Skeletal muscle tissue (tissue), 4 donors: Measurements from ENCODE around the gene C10orf71. TPM values are rescaled to one million over a fixed set of nuclear protein-coding genes. Genes with fewer than 3 reads are reported as not detected.
A peak's percentile ranks its signal among the peaks of the same experiment; 100 is the strongest.

Experiments used
- H3K27ac ChIP-seq: one replicate; pipeline ENCODE4 v1.7.0; 2013; ENCODE audit warnings: mild to moderate bottlenecking, low read depth, low read length, inconsistent platforms
- H3K27me3 ChIP-seq, 3 donors: one replicate each; pipeline ENCODE4 v1.7.0; 2013; ENCODE audit warnings: low read length in 3 of 3; ENCODE audit not compliant: control insufficient read depth in 3 of 3, insufficient read depth in 3 of 3
- H3K36me3 ChIP-seq, 3 donors: one replicate each; pipeline ENCODE4 v1.7.0; 2013; ENCODE audit warnings: low read length in 3 of 3; ENCODE audit not compliant: control insufficient read depth in 3 of 3, insufficient read depth in 3 of 3
- H3K4me1 ChIP-seq, 3 donors: one replicate each; pipeline ENCODE4 v1.7.0; 2013; ENCODE audit warnings: low read length in 3 of 3, mild to moderate bottlenecking in 3 of 3; ENCODE audit not compliant: control insufficient read depth in 3 of 3, insufficient read depth in 3 of 3
- H3K4me3 ChIP-seq, 3 donors: one replicate each; pipeline ENCODE4 v1.7.0; 2013; ENCODE audit warnings: low read length in 3 of 3
- H3K9ac ChIP-seq, 3 donors: one replicate each; pipeline ENCODE4 v1.7.0; 2013; ENCODE audit warnings: low read length in 3 of 3, mild to moderate bottlenecking in 3 of 3, moderate library complexity in 2 of 3, low read depth in 1 of 3
- H3K9me3 ChIP-seq, 3 donors: one replicate each; pipeline ENCODE4 v1.7.0; 2013; ENCODE audit warnings: low read length in 3 of 3; ENCODE audit not compliant: control insufficient read depth in 3 of 3
- total RNA-seq: library from RNA; depleted of rRNA; stranded (reverse); fragments of >200 nt; gene quantifications from one replicate; pipeline ENCODE4 v1.2.3, GENCODE V29; 2014
- donor health status: Osteomylitis.

The C10orf71 gene
- total RNA-seq, 1 donor from 2014 or later = 4.7 TPM

DNA sequence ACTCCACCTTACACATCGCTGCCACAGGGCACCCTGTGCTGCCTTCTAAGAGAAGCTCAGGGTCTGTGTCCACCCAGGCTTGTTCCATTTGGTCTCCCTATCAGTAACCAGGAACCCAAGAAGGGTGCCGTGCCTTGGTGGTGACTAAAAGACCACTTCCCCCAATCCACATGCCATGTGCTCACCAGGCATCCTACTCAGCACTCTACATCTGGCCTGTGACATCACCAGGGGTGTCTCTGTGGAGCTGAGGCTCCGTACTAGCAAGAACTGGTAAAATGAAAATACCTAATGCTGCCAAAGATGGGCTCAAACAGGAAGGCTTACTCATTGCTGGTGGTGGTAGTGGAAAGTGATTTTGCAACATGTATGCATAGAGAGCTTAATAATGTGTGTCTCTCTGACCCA lies 19.0 kb upstream of the C10orf71 start:
- Histone ChIP-seq H3K4me1 (peaks cover 56 to 82% (median 79%) of the 10 kb centered on the region in 3 donors), H3K36me3 (no peaks in the 10 kb centered on the region), H3K27me3 (no peaks in the 10 kb centered on the region), H3K27ac (peak overlapping the region; percentile 94), H3K4me3 (peak overlapping the region in 2 of 3 donors; percentile 2 to 9), H3K9ac (peak overlapping the region; percentile 45 to 66 (median 52)), H3K9me3 (no peaks in the 10 kb centered on the region)

DNA sequence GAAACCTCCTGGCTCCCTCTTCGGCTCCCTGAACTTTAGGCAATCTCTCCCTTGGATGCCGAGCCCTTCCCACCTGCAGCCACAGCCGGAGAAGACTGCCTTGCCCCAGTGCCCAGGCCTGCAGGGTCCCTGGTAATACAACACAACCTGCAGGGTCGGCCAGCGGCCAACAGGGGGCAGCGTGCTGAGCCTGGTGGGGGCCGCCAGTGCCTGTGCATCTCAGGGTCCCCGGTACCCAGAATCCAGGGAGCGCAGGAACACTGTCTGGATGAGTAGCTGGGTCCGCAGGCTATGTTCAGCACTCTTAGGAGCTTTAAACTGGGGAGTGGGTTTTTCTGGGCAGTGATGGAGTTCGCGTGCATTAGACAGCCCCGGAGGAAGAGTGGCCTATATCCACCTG lies 17.5 kb upstream of the C10orf71 start:
- H3K9me3 ChIP-seq = no peaks in the 10 kb centered on the region
- no peak overlapping the region for H3K9ac ChIP-seq
- H3K27ac ChIP-seq = peak overlapping the region; percentile 94
- peaks cover 59 to 78% (median 70%) of the 10 kb centered on the region in 3 donors for H3K4me1 ChIP-seq
- H3K36me3 ChIP-seq = no peaks in the 10 kb centered on the region
- H3K4me3 ChIP-seq = no peak overlapping the region
- no peaks in the 10 kb centered on the region for H3K27me3 ChIP-seq

DNA sequence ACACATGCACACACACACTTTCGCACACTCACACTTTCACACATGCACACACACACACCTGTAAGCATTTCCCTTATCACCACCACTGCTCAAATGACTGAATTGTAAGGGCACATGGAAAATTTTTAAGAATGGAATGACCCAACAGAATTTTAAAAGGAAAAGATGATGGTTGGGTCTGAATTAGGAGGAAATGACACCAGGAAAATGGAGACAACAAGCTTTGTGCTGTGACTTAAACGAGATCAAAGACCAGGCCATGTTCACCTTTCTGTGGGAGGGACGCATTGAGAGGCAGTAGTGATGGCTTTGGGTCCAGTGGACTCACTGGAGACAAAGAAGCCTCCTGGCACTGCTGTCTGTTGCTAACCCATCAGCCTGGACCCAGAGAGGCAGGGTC lies 16.7 kb upstream of the C10orf71 start:
- H3K9me3 ChIP-seq = no peaks in the 10 kb centered on the region
- H3K27ac ChIP-seq = peak overlapping the region; percentile 94
- peak overlapping the region in 1 of 3 donors; percentile 11 for H3K4me3 ChIP-seq
- peak overlapping the region in 1 of 3 donors; percentile 27 for H3K9ac ChIP-seq
- H3K4me1 ChIP-seq = peaks cover 60 to 79% (median 71%) of the 10 kb centered on the region in 3 donors
- no peaks in the 10 kb centered on the region for H3K27me3 ChIP-seq
- H3K36me3 ChIP-seq = no peaks in the 10 kb centered on the region

DNA sequence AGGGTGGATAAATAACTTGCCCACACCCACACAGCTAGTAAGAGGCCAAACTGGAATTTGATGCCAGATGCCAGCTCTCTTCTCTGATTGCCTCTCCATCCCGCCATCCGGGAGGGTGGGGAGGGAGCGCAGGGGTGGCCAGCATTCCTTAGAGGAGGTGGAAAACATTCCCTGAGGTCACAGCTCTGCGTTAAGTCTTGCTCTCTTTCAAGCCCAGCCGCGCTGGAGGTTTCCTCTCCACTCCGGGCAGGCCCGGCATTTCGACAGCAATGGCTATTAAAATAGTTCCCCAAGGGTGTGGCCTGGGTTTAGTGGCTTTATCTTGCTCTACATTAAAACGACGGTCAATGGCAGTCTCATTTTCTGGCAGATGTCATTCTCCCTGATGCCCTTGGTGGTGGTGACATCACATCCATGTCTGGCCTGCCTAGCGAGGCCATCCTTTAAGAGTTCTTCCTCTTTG lies 16.1 kb upstream of the C10orf71 start:
- H3K27ac ChIP-seq = peak overlapping the region; percentile 94
- peak overlapping the region in 1 of 3 donors; percentile 28 for H3K9ac ChIP-seq

DNA sequence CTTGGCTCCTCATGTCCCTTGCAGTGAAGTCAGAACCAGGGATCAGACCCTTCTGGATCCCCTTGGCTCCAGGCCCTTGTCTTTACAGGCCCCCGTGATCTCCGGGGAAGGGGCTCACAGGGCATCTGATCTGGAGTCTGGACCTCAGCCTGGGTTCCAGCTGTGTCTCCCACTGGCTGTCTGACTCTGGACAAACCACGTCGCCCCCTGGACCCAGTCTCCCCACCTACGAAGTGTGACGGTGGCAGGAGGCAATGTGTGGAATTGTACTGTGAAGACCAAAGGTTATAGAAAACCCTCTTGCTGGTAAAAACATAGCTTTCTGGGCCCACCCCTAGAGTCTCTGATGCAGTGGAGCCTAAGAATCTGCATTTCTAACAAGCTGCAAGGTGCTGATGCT lies 15.5 kb upstream of the C10orf71 start:
- no peaks in the 10 kb centered on the region for H3K27me3 ChIP-seq
- peaks cover 57 to 79% (median 71%) of the 10 kb centered on the region in 3 donors for H3K4me1 ChIP-seq
- peak overlapping the region; percentile 94 for H3K27ac ChIP-seq
- peak overlapping the region; percentile 28 to 55 (median 51) for H3K9ac ChIP-seq
- H3K9me3 ChIP-seq = no peaks in the 10 kb centered on the region
- no peaks in the 10 kb centered on the region for H3K36me3 ChIP-seq
- no peak overlapping the region for H3K4me3 ChIP-seq

More for the DNA sequence above, 16.1 kb upstream of the C10orf71 start:
- Histone ChIP-seq H3K4me3 (peak overlapping the region in 1 of 3 donors; percentile 11), H3K4me1 (peaks cover 60 to 79% (median 71%) of the 10 kb centered on the region in 3 donors), H3K27me3 (no peaks in the 10 kb centered on the region), H3K36me3 (no peaks in the 10 kb centered on the region), H3K9me3 (no peaks in the 10 kb centered on the region)

DNA sequence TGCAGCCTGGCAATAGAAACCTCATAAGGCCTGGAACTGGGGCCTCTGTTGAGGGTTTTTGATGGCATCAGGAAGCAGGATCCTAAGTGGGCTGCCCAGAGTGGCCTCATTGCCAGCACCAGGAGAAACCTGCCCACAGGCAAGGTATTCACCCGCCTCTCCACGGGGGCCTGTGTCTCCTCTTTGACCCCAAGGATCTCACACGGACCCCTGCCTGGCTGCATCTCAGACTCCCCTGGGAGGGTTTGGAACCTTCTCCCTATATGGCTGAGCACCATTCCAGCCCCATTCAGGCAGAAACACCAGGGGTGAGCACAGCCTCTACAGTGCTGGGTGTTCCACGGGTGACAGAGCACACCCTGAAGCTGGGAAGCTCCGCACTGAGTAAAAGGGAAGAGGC lies 14.6 kb upstream of the C10orf71 start:
- Histone ChIP-seq H3K27ac (peak overlapping the region; percentile 94), H3K27me3 (no peaks in the 10 kb centered on the region), H3K4me1 (peaks cover 56 to 78% (median 69%) of the 10 kb centered on the region in 3 donors), H3K4me3 (no peak overlapping the region), H3K9me3 (no peaks in the 10 kb centered on the region), H3K36me3 (no peaks in the 10 kb centered on the region), H3K9ac (no peak overlapping the region)

DNA sequence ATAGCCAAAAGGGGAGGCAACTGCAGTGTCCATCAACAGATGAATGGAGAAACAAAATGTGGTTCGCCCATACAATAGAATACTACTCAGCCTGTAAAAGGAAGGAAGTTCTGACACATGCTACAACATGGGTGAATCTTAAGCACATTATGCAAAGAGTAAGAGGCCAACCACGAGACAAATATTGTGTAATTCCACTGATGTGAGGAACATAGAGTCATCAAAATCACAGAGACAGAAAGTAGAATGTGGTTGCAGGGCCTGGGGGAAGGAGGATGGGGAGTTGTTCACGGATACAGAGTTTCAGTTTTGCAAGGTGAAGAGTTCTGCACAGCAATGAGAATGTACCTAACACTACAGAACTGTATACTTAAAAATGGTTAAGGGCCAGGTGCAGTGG lies 13.7 kb upstream of the C10orf71 start:
- Histone ChIP-seq H3K4me3 (no peak overlapping the region), H3K9ac (no peak overlapping the region), H3K9me3 (no peaks in the 10 kb centered on the region), H3K27me3 (no peaks in the 10 kb centered on the region), H3K4me1 (peaks cover 49 to 72% (median 63%) of the 10 kb centered on the region in 3 donors), H3K27ac (no peak overlapping the region), H3K36me3 (no peaks in the 10 kb centered on the region)

DNA sequence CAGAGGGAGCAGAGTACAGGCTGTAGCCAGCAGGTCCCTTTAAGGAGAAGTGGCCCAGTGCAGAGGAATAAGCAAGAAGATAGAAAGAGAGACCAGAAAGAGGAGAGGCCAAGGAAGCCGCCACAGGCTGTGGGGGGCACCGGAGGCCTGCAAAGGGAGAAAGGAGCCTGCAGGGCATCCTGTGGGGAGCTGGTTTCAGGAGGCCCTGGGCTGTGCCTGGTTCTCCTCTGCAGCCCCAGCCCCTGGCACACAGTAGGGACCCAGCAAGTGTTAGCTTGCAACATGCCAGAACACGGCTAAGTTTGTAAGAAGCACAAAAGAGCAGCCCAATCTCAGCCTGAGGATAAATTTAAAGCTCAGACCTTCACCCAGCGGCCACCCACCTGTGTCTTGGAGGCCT lies 12.3 kb upstream of the C10orf71 start:
- peak overlapping the region in 1 of 3 donors; percentile 70 for H3K9ac ChIP-seq
- no peaks in the 10 kb centered on the region for H3K36me3 ChIP-seq
- no peaks in the 10 kb centered on the region for H3K9me3 ChIP-seq
- H3K4me1 ChIP-seq = peaks cover 44 to 67% (median 61%) of the 10 kb centered on the region in 3 donors
- H3K4me3 ChIP-seq = no peak overlapping the region
- H3K27ac ChIP-seq = peak overlapping the region; percentile 78
- H3K27me3 ChIP-seq = no peaks in the 10 kb centered on the region

DNA sequence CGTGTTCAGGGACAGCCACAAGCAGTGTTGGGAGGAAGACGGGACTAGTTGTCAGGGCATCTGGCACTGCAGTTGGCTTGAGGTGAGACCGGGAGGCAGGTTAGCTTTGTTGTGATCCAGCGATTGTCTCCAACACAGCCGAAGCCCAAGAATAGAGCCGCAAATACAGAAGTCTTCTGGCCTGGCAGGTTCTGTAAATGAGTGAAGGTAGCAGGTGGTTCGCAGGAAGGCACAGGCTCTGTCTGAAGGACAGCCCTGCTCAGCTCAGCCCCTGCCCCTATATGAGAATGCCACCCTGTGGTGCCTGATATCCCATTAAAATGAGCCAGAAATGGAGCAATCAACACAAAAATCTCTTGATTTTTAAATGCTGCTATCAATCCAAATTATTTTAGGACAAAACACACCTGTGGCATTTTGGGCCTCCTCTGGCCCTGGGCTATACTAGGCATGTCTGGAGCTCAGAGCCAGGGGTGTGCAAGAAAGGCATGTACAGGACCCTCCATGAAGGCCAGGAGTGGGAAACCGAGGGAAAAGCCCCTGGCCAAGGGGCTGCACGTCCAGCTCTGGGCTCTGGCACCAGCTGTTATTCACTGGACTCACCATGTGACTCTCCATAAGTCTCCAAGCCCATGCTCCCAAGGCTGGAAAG lies 11.2 kb upstream of the C10orf71 start:
- H3K9me3 ChIP-seq = no peaks in the 10 kb centered on the region
- peaks cover 36 to 60% (median 56%) of the 10 kb centered on the region in 3 donors for H3K4me1 ChIP-seq
- H3K27ac ChIP-seq = peak overlapping the region; percentile 78
- H3K9ac ChIP-seq = peak overlapping the region; percentile 34 to 70 (median 40)
- H3K4me3 ChIP-seq = no peak overlapping the region
- no peaks in the 10 kb centered on the region for H3K36me3 ChIP-seq
- H3K27me3 ChIP-seq = no peaks in the 10 kb centered on the region

DNA sequence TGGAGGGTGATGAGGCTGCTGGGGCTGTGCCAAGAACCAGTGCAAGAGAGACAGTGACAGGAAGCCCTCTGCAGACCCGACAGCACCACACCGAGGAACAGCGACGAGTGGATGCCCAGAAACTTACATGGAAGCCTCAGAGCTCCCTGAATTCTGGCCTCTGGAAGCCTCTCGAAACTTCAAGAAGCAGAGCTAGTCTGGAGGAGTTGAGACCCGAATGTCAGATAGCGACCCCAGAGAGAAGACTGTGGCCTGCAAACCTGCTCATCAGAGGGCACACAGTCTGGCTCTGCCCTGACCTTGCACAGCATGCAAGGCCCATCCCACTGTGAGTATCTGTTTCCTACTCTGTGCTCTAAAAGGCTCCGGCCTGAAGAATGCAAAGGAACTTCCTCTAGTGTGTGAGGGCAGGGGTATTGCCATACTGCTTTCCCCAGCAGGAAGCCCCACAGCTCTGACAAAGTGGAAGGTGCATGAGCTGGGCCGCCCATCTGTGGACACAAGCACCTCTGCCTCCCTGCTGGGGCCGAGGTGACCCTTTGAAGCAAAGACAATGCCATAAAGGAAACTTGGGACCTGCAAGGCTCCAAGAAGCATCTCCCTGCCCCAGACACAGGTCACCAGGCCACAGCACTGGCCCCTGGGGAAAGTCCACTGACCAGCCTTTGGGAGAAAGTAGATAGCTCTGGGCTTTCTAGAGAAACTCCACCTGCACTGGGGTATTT lies 10.5 kb upstream of the C10orf71 start:
- peak overlapping the region in 1 of 3 donors; percentile 70 for H3K9ac ChIP-seq
- peak overlapping the region; percentile 78 for H3K27ac ChIP-seq
- H3K27me3 ChIP-seq = no peaks in the 10 kb centered on the region
- H3K4me3 ChIP-seq = peak overlapping the region in 1 of 3 donors; percentile 14
- H3K36me3 ChIP-seq = no peaks in the 10 kb centered on the region
- no peaks in the 10 kb centered on the region for H3K9me3 ChIP-seq
- peaks cover 29 to 57% (median 55%) of the 10 kb centered on the region in 3 donors for H3K4me1 ChIP-seq
